ENCODE data around the gene HDAC11. TPM values are rescaled to one million over a fixed set of nuclear protein-coding genes. Genes with fewer than 3 reads are reported as not detected.

Gene HDAC11
- total and polyA plus RNA-seq, 9 of the 15 experiments (the other 6 are each of a cell fraction or from before 2014, with no cell fraction given) = 0.60 to 6.0 (median 4.5) TPM

DNA sequence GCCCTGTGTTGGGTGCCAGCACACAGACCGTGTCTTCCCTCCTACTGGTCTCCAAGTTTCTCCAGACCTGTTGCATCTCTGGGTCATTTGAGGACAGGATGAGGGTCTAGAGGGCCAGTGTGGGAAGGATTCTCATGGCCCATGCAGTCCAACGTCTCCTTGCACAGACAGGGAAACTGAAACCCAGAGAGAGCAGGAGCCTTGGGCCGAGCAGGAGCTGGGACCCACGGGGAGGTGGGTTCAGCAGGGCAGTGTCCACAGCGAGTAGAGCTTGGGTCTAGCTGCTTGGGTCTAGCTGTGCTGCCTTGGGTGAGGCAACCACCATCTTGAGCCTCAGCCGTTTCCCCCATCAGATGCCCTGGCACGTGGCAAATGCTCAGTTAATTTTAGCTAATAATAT is 32.3 kb downstream of the HDAC11 start:
- H3K4me2 ChIP-seq (ENCODE audit: insufficient read depth, low read length) = no peak overlapping the region
- WGBS (ENCODE audit: insufficient coverage, low coverage, missing lambda C conversion rate) = 2% methylated on average over 7 of the region's 7 CpGs
- in situ Hi-C loops (cut with MboI) = no loop called here
- no peak for ATAC-seq
- peak overlapping the region in 1 of 2 experiments; percentile 23; a peak in 1 of 4 replicates for H3K9ac ChIP-seq (ENCODE audit: insufficient read depth in 1 of 2, low read depth in 2 of 2, low read length in 2 of 2)
- intact Hi-C loops (cut with micrococcal nuclease) = no loop called here
- CTCF ChIA-PET (ENCODE audit: low intra/inter-chr PET ratio) = no interaction called here
- DNase-seq (ENCODE audit: extremely low read depth in 1 of 4, low spot score in 3 of 4) = no peak
- peaks cover 0 to 23% of the 10 kb centered on the region in 2 experiments; a peak in 2 of 5 replicates for H3K4me1 ChIP-seq (replicated peaks in 1 of 2; ENCODE audit: control insufficient read depth in 2 of 2, insufficient read depth in 2 of 2, low read length in 2 of 2)
- peaks cover 55 to 63% of the 10 kb centered on the region in 2 experiments for H3K27me3 ChIP-seq (ENCODE audit: control insufficient read depth in 2 of 2, insufficient read depth in 2 of 2, low read length in 2 of 2)
- no peak for TF ChIP-seq MAFG (tag; conservative IDR thresholded peaks at IDR 0.05)
- no peak for FAIRE-seq
- H3K79me2 ChIP-seq (ENCODE audit: control insufficient read depth, insufficient read depth, low read length) = no peaks in the 10 kb centered on the region
- H3K9me1 ChIP-seq (ENCODE audit: control insufficient read depth, insufficient read depth, low read length) = no peaks in the 10 kb centered on the region
- no peak overlapping the region for H3K4me3 ChIP-seq
- no peaks in the 10 kb centered on the region for H3K9me3 ChIP-seq (replicated peaks; ENCODE audit: control insufficient read depth, insufficient read depth, low read depth, low read length)
- no peak overlapping the region for H2AFZ ChIP-seq (ENCODE audit: low read depth, low read length)
- BruUV-seq (replicated peaks) = no TSS peak
- H3K27ac ChIP-seq (ENCODE audit: extremely low read depth, low read depth, low read length) = no peak overlapping the region
- POLR2A ChIA-PET = interaction anchor here (2.1 kb wide), 1 partner anchor 166 kb away, joined by 7 read pairs; no protein-coding TSS in a partner anchor
- no peaks in the 10 kb centered on the region for H3K36me3 ChIP-seq (ENCODE audit: control insufficient read depth, insufficient read depth, low read length)
- peaks cover 20% of the 10 kb centered on the region; the same call in 1 of the 2 replicates for H4K20me1 ChIP-seq (replicated peaks; ENCODE audit: control insufficient read depth, insufficient read depth, low read length)

DNA sequence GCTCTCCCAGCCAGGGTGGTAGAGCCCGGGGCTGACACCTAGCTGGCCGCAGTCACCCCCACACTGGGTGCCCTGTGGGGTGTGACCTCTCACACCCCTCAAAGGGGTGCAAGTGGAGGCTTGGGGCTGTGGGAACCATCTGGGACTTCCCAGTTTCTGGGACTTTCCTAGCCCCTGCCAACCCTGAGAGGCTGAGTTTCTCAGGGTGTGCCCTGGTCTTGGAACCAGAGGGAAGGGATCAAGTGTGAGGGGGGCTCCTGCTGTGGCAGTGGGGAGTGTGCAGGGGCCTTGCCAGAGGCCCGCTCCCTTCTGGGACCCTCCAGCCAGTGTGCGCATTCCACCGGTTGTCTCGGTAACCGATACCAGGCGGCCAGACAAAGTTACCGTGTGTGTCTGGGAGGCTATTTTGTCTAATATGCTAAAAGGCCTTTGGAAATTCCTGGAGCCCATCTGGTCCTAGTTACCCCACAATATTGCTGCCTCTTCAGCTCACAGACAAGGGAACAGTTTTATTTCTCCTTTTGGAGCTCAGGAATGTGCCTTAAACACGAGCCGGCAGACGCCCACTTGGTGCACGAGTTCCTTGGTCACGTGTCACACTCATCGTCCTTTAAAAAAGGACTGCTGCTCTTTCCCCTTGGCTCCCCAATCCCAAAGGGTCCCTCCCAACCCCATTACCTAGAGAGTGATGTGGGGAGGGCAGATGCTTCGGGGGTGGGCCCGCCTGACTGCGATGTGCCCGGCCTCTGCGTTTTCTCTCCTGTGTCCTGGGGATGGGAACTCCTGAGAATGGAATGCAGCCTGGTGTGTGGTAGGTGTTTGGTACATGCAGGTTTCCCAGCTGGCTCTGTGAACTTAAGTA is 33.2 kb downstream of the HDAC11 start:
- FAIRE-seq (no peak), ATAC-seq (no peak), DNase-seq (ENCODE audit: extremely low read depth in 1 of 4, low spot score in 3 of 4) (no peak)
- TF ChIP-seq RAD51 (IDR thresholded peaks at IDR 0.05; ENCODE audit: borderline replicate concordance, low read depth) = peak; percentile 72
- TF ChIP-seq KDM2B (CRISPR knock-in tag; IDR thresholded peaks at IDR 0.05) = no peak
- no peak for TF ChIP-seq BDP1 (IDR thresholded peaks at IDR 0.05; ENCODE audit: insufficient read depth, insufficient read length)
- TF ChIP-seq ZNF253 (CRISPR knock-in tag; conservative IDR thresholded peaks at IDR 0.05) = no peak
- TF ChIP-seq, protein P1, sequence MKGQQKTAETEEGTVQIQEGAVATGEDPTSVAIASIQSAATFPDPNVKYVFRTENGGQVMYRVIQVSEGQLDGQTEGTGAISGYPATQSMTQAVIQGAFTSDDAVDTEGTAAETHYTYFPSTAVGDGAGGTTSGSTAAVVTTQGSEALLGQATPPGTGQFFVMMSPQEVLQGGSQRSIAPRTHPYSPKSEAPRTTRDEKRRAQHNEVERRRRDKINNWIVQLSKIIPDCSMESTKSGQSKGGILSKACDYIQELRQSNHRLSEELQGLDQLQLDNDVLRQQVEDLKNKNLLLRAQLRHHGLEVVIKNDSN (CRISPR knock-in tag; IDR thresholded peaks at IDR 0.05) = 0 out of 2 replicates have a peak, but pooled peaks have one; percentile 25
- no peak for TF ChIP-seq NCOA4 (IDR thresholded peaks at IDR 0.05; ENCODE audit: partially characterized antibody)
- TF ChIP-seq PYGO2 (tag; IDR thresholded peaks at IDR 0.05) = no peak
- no peak for TF ChIP-seq CTBP1 (IDR thresholded peaks at IDR 0.05; ENCODE audit: borderline replicate concordance)
- TF ChIP-seq SRSF9 (IDR thresholded peaks at IDR 0.05; ENCODE audit: borderline replicate concordance, low read depth, low read length) = no peak
- 0 out of 2 replicates have a peak, but pooled peaks have one; percentile 9 for TF ChIP-seq CBFA2T2 (conservative IDR thresholded peaks at IDR 0.05)
- TF ChIP-seq, protein P2, sequence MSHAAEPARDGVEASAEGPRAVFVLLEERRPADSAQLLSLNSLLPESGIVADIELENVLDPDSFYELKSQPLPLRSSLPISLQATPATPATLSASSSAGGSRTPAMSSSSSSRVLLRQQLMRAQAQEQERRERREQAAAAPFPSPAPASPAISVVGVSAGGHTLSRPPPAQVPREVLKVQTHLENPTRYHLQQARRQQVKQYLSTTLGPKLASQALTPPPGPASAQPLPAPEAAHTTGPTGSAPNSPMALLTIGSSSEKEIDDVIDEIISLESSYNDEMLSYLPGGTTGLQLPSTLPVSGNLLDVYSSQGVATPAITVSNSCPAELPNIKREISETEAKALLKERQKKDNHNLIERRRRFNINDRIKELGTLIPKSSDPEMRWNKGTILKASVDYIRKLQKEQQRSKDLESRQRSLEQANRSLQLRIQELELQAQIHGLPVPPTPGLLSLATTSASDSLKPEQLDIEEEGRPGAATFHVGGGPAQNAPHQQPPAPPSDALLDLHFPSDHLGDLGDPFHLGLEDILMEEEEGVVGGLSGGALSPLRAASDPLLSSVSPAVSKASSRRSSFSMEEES (CRISPR knock-in tag; IDR thresholded peaks at IDR 0.05) = peak; percentile 38; the same call in 1 of the 2 replicates
- no peak for TF ChIP-seq POLR3G (IDR thresholded peaks at IDR 0.05; ENCODE audit: extremely low read depth, insufficient read length, insufficient replicate concordance)
- CTCF ChIA-PET (ENCODE audit: low intra/inter-chr PET ratio) = no interaction called here
- peaks cover 20% of the 10 kb centered on the region; the same call in 1 of the 2 replicates for H4K20me1 ChIP-seq (replicated peaks; ENCODE audit: control insufficient read depth, insufficient read depth, low read length)
- POLR2A ChIA-PET = interaction anchor here (2.1 kb wide), 1 partner anchor 165 kb away, joined by 7 read pairs; no protein-coding TSS in a partner anchor
- 18% methylated on average over 20 of the region's 20 CpGs for WGBS (ENCODE audit: insufficient coverage, low coverage, missing lambda C conversion rate)
- no peaks in the 10 kb centered on the region for H3K36me3 ChIP-seq (ENCODE audit: control insufficient read depth, insufficient read depth, low read length)
- no peaks in the 10 kb centered on the region for H3K79me2 ChIP-seq (ENCODE audit: control insufficient read depth, insufficient read depth, low read length)
- no peaks in the 10 kb centered on the region for H3K9me3 ChIP-seq (replicated peaks; ENCODE audit: control insufficient read depth, insufficient read depth, low read depth, low read length)
- H3K4me2 ChIP-seq (ENCODE audit: insufficient read depth, low read length) = no peak overlapping the region
- intact Hi-C loops (cut with micrococcal nuclease) (no loop called here), in situ Hi-C loops (cut with MboI) (no loop called here)
- H2AFZ ChIP-seq (ENCODE audit: low read depth, low read length) = no peak overlapping the region
- no peaks in the 10 kb centered on the region for H3K9me1 ChIP-seq (ENCODE audit: control insufficient read depth, insufficient read depth, low read length)
- peaks cover 63 to 71% of the 10 kb centered on the region in 2 experiments for H3K27me3 ChIP-seq (ENCODE audit: control insufficient read depth in 2 of 2, insufficient read depth in 2 of 2, low read length in 2 of 2)
- H3K27ac ChIP-seq (ENCODE audit: extremely low read depth, low read depth, low read length) = no peak overlapping the region
- no peak overlapping the region; a peak in 1 of 4 replicates for H3K9ac ChIP-seq (ENCODE audit: insufficient read depth in 1 of 2, low read depth in 2 of 2, low read length in 2 of 2)
- BruUV-seq (replicated peaks) = no TSS peak
- H3K4me1 ChIP-seq (replicated peaks in 1 of 2; ENCODE audit: control insufficient read depth in 2 of 2, insufficient read depth in 2 of 2, low read length in 2 of 2) = peaks cover 0 to 16% of the 10 kb centered on the region in 2 experiments; a peak in 2 of 5 replicates
- H3K4me3 ChIP-seq = no peak overlapping the region

Data from K562 (cell line).